Transverse colon (tissue), 4 donors: ENCODE measurements around the gene ANAPC10.

Experiments
- POLR2AphosphoS5 ChIP-seq, 3 donors: sonication (generic); formaldehyde crosslinking; IDR thresholded peaks; one replicate each; pipeline ENCODE4 v1.6.1; 2016; ENCODE audit warnings: antibody characterized with exemption in 3 of 3
- TF ChIP-seq, protein P1 (sequence below), 5 experiments: fragments of 200-600 bp in 3 of 5; fragments of 450-650 bp in 2 of 5; sonication (generic) in 3 of 5; IDR thresholded peaks; 1 replicate in 2 of 5; 2 replicates in 3 of 5; pipeline ENCODE4 v1.5.1; 2016 to 2017; ENCODE audit warnings: antibody characterized with exemption in 5 of 5, inconsistent platforms in 3 of 5, mild to moderate bottlenecking in 2 of 5, moderate library complexity in 1 of 5

DNA sequence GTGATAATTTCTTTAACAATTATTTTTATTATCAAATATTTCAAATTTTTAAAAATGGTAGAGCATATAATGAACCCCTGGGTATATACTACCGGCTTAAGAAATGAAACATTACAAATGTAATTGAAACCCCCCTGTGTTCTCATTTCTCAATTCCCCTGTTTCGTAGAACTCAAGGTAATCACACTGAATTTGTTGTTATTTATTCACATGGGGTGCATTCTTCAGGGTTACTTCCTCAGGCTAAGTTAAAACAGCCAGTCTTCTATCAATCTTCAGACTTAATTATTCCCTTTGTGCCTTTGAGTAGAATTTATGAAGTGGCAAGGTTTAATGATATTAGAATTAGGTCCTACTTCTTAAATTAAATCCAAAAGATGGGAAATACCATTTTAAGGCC is 128.2 kb downstream of the ANAPC10 start:
- TF ChIP-seq, protein P1, sequence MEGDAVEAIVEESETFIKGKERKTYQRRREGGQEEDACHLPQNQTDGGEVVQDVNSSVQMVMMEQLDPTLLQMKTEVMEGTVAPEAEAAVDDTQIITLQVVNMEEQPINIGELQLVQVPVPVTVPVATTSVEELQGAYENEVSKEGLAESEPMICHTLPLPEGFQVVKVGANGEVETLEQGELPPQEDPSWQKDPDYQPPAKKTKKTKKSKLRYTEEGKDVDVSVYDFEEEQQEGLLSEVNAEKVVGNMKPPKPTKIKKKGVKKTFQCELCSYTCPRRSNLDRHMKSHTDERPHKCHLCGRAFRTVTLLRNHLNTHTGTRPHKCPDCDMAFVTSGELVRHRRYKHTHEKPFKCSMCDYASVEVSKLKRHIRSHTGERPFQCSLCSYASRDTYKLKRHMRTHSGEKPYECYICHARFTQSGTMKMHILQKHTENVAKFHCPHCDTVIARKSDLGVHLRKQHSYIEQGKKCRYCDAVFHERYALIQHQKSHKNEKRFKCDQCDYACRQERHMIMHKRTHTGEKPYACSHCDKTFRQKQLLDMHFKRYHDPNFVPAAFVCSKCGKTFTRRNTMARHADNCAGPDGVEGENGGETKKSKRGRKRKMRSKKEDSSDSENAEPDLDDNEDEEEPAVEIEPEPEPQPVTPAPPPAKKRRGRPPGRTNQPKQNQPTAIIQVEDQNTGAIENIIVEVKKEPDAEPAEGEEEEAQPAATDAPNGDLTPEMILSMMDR (IDR thresholded peaks at IDR 0.05) = no peak
- TF ChIP-seq POLR2AphosphoS5 (IDR thresholded peaks at IDR 0.05) = no peak
